Measurements from ENCODE around the gene ALDH1L2.
"Not testable (repeated sequence)": the region's sequence is repeated elsewhere in the genome, so short reads cannot be mapped to it uniquely, and the experiment has no call there.

ALDH1L2 gene

DNA sequence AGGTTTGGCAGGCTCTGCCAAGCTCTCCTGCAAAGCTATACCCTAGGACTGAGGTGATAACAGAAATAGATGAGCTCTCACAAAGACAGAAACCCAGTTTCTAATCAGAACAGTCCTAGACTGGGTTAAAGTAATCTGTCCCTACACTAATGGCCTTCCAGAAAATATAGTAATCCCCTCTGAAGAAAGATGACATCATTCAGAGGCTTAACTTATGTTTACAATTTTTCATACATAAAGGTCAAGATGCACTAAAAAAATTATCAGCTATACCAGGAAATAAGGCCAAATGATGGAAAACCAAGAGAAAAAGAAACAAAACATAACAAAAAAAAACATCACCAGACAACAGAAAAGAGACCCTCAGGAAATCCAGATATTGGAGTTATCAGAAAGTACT is 18.4 kb upstream of the ALDH1L2 start:
- Histone ChIP-seq H3K4me3 (ENCODE audit: extremely low read depth, insufficient read depth, low read length, poor library complexity, severe bottlenecking) (no peak overlapping the region), H3K9me3 (ENCODE audit: control insufficient read depth, low read length) (no peaks in the 10 kb centered on the region), H3K4me1 (ENCODE audit: control insufficient read depth, insufficient read depth, low read length, poor library complexity, severe bottlenecking) (no peaks in the 10 kb centered on the region), H3K36me3 (ENCODE audit: control insufficient read depth, insufficient read depth, low read length) (no peaks in the 10 kb centered on the region), H3K27ac (ENCODE audit: low read depth, low read length, severe bottlenecking) (no peak overlapping the region)

DNA sequence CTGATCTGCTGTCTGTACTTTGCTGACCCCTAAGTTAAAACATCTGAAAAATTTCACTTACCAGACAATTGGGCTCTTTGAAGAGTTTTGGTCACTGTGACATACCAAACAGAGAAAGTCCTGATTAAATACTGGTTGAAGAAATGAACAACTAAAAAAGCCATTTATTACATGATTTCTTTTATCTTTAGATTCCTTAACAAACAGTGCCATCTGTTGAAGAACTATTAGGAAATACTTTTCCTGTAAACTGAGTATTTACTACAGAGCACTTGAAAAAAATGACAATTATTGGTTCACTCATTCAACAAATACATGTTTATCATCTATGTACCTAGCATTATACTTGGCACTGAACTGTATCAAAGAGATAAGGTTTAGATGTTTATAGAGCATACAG is 16.7 kb upstream of the ALDH1L2 start:
- Histone ChIP-seq H3K4me3 (ENCODE audit: extremely low read depth, insufficient read depth, low read length, poor library complexity, severe bottlenecking) (no peak overlapping the region), H3K36me3 (ENCODE audit: control insufficient read depth, insufficient read depth, low read length) (no peaks in the 10 kb centered on the region), H3K9me3 (ENCODE audit: control insufficient read depth, low read length) (peaks cover 6% of the 10 kb centered on the region), H3K4me1 (ENCODE audit: control insufficient read depth, insufficient read depth, low read length, poor library complexity, severe bottlenecking) (no peaks in the 10 kb centered on the region), H3K27ac (ENCODE audit: low read depth, low read length, severe bottlenecking) (no peak overlapping the region)

DNA sequence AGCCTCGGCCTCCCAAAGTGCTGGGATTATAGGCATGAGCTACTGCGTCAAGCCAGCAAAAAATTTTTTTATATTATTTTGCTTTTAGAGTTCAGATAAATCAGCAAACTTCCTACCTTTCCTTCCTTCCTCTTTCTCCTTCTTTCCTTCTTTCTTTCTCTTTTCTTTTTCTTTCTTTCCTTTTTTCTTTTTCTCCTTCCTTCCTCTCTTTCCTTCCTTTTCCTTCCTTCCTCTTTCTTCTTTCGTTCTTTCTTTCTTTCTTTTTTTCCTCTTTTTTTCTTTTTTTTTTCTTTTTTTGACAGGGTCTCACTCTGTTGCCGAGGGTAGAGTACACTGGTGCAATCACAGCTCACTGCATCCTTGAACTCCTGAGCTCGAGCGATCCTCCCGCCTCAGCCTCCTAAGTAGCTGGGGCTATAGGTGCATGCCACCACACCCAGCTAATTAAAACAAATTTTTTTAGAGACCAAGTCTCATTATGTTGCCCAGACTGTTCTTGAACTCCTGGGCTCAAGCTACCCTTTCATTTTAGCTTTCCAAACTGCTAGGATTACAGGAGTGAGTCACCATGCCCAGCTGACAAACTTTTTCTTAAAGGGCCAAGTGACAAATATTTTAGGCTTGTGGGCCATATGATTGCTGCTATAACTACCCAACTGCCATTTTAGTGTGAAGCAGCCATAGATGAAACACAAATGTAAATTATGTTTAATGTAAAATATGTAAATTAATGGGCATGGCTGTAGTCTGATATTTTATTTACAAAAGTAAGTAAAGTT is 16.1 kb upstream of the ALDH1L2 start:
- no peaks in the 10 kb centered on the region for H3K36me3 ChIP-seq (ENCODE audit: control insufficient read depth, insufficient read depth, low read length)
- H3K4me1 ChIP-seq (ENCODE audit: control insufficient read depth, insufficient read depth, low read length, poor library complexity, severe bottlenecking) = no peaks in the 10 kb centered on the region
- no peak overlapping the region for H3K4me3 ChIP-seq (ENCODE audit: extremely low read depth, insufficient read depth, low read length, poor library complexity, severe bottlenecking)
- 83 to 90% methylated on average over 4 to 5 of the region's 7 CpGs for WGBS, 2 experiments (ENCODE audit: insufficient coverage in 2 of 2)
- H3K27ac ChIP-seq (ENCODE audit: low read depth, low read length, severe bottlenecking) = no peak overlapping the region
- H3K9me3 ChIP-seq (ENCODE audit: control insufficient read depth, low read length) = peaks cover 6% of the 10 kb centered on the region

DNA sequence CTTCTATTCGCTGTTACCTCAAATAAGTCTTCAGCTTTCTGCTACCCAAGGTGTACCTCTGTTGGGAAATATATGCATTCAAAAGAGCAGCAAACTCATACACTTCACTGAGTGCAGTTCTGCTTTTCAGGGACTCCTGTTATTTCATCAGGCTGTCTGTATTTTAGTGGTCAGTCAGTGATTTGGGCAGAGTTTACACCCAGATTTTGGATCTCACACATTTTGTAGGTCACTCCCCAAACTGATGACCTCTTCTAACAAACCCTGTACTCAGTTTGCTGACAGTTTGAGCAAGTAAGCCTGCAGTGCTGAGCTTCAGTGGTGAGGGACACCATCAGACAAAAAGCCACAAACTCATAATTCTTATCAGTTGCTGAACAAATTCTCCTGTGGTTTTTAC is 15.1 kb upstream of the ALDH1L2 start:
- H3K4me3 ChIP-seq (ENCODE audit: extremely low read depth, insufficient read depth, low read length, poor library complexity, severe bottlenecking) = no peak overlapping the region
- H3K27ac ChIP-seq (ENCODE audit: low read depth, low read length, severe bottlenecking) = no peak overlapping the region
- peaks cover 10% of the 10 kb centered on the region for H3K9me3 ChIP-seq (ENCODE audit: control insufficient read depth, low read length)
- no peaks in the 10 kb centered on the region for H3K4me1 ChIP-seq (ENCODE audit: control insufficient read depth, insufficient read depth, low read length, poor library complexity, severe bottlenecking)
- 100% methylated on average over 1 of the region's 1 CpG for WGBS, 2 experiments (ENCODE audit: insufficient coverage in 2 of 2)
- H3K36me3 ChIP-seq (ENCODE audit: control insufficient read depth, insufficient read depth, low read length) = no peaks in the 10 kb centered on the region

DNA sequence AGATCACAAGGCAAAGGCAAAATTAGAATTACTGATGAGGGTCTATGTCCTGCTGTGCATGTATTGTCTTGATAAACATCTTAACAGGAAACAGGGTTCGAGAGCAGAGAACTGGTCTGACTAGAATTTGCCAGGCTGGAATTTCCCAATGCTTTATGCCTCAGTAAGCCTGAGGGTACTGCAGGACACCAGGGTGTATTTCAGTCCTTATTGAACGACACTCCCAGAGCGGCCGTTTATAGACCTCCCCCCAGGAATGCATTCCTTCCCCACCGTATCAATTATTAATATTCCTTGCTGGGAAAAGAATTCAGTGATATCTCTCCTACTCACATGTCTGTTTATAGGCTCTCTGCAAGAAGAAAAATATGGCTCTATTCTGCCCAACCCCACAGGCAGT is 11.1 kb upstream of the ALDH1L2 start:
- WGBS, 2 experiments (ENCODE audit: insufficient coverage in 2 of 2) = 86 to 90% methylated on average over 2 to 5 of the region's 5 CpGs
- not testable (repeated sequence) for H3K4me1 ChIP-seq (ENCODE audit: control insufficient read depth, insufficient read depth, low read length, poor library complexity, severe bottlenecking); H3K4me3 ChIP-seq (ENCODE audit: extremely low read depth, insufficient read depth, low read length, poor library complexity, severe bottlenecking); H3K36me3 ChIP-seq (ENCODE audit: control insufficient read depth, insufficient read depth, low read length); H3K27ac ChIP-seq (ENCODE audit: low read depth, low read length, severe bottlenecking)
- H3K9me3 ChIP-seq (ENCODE audit: control insufficient read depth, low read length) = peaks cover 15% of the 10 kb centered on the region

DNA sequence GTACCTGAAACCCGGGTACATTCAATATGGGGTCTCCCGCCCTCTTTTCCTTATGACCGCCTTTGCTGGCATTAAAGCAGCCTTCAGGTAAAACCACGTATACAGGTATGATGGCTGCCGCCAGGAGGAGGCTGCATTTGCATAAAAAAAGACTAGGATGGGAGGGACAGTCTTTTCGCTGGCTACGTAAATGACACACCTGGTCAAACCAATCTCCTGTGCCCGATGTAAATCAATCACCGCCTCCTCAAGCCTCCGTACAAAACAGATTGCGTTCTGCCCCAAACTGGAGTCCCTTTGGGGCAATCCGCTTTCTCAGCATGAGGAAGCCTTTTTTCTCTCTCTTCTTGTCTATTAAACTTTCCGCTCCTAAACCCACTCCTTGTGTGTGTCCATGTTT is 8.1 kb upstream of the ALDH1L2 start:
- Histone ChIP-seq H3K9me3 (ENCODE audit: control insufficient read depth, low read length) (peaks cover 15% of the 10 kb centered on the region), H3K4me1 (ENCODE audit: control insufficient read depth, insufficient read depth, low read length, poor library complexity, severe bottlenecking) (peaks cover 5% of the 10 kb centered on the region), H3K27ac (ENCODE audit: low read depth, low read length, severe bottlenecking) (no peak overlapping the region), H3K4me3 (ENCODE audit: extremely low read depth, insufficient read depth, low read length, poor library complexity, severe bottlenecking) (no peak overlapping the region), H3K36me3 (ENCODE audit: control insufficient read depth, insufficient read depth, low read length) (no peaks in the 10 kb centered on the region)
- 32 to 37% methylated on average over 8 to 12 of the region's 13 CpGs for WGBS, 2 experiments (ENCODE audit: insufficient coverage in 2 of 2)

DNA sequence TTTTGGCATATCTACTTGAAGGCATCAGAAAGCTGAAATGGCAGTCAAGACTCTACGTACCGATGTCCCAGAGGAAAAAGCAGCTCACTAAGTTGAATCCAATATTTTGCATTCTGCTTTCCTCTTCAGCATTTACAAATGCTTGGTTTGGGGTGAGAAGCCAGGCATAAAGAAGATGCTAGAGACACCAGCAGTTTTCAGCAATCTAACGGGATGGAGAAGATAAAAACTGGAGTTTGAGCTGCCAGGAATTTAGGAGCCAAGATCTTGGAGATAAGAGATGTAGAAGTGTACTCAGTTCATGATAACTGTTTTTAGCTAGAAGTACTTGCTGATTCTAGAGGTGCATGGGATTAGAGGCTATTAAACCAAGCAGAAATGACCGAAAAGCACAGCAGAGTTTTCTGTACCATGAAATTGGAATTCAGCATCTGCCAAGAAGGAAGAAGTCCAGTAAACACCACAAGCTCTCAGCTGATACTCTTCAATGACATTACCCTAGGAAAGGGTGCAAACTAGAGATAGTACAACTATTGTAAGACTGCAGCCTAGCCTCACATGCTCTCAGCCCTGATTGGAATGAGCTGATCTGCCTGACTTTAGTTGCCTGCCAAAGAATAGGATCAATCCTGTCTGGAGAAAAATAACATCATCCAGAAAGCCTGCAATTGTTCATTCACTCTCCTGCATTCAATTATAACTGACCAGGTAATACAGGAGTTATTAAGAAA is 7.4 kb upstream of the ALDH1L2 start:
- H3K4me1 ChIP-seq (ENCODE audit: control insufficient read depth, insufficient read depth, low read length, poor library complexity, severe bottlenecking) = peaks cover 5% of the 10 kb centered on the region
- H3K36me3 ChIP-seq (ENCODE audit: control insufficient read depth, insufficient read depth, low read length) = no peaks in the 10 kb centered on the region
- peaks cover 12% of the 10 kb centered on the region for H3K9me3 ChIP-seq (ENCODE audit: control insufficient read depth, low read length)
- no peak overlapping the region for H3K27ac ChIP-seq (ENCODE audit: low read depth, low read length, severe bottlenecking)
- H3K4me3 ChIP-seq (ENCODE audit: extremely low read depth, insufficient read depth, low read length, poor library complexity, severe bottlenecking) = no peak overlapping the region
- 68 to 70% methylated on average over 4 of the region's 4 CpGs for WGBS, 2 experiments (ENCODE audit: insufficient coverage in 2 of 2)

DNA sequence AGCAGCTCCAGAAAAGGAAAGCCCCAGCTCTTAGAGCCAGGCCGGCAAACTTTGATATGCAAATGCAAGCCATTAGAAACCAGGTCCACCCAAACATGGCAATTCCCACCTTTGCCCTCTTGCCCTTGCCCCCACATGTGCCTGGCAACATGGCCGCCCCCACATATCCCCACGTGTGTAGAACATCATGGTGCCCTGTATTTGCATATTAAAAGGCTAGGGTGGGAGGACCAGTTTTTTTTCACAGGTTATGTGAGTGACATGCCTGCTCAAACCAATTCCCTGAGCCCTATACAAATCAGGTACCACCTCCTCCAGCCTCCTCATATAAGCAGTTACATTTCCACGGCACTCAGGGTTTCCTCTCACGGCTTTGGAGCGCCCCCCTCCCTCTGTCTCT is 6.1 kb upstream of the ALDH1L2 start:
- H3K27ac ChIP-seq (ENCODE audit: low read depth, low read length, severe bottlenecking) = no peak overlapping the region
- 0 to 65% methylated on average over 1 to 6 of the region's 6 CpGs for WGBS, 2 experiments (ENCODE audit: insufficient coverage in 2 of 2)
- peaks cover 9% of the 10 kb centered on the region for H3K9me3 ChIP-seq (ENCODE audit: control insufficient read depth, low read length)
- H3K36me3 ChIP-seq (ENCODE audit: control insufficient read depth, insufficient read depth, low read length) = no peaks in the 10 kb centered on the region
- H3K4me1 ChIP-seq (ENCODE audit: control insufficient read depth, insufficient read depth, low read length, poor library complexity, severe bottlenecking) = peaks cover 5% of the 10 kb centered on the region
- H3K4me3 ChIP-seq (ENCODE audit: extremely low read depth, insufficient read depth, low read length, poor library complexity, severe bottlenecking) = no peak overlapping the region

DNA sequence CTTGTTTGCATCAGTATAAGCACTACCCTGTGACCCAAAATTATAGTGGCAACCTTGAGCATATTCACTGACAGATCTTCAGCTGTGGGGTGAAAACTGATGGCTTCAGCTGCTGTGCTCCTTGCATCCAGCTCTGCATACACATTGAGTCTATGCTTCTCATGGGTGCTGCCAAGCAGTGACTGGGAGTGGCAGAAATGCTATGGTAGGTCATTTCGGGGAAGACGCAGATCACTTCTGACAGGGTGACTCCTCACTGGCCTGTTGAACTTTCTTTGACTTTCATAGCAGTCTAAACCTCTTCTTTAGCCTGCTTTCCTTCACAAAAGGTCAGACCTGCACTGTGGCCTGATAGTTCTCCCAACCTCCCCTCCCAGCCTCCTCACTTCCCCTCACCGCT is 5.6 kb upstream of the ALDH1L2 start:
- 72 to 78% methylated on average over 2 of the region's 3 CpGs for WGBS, 2 experiments (ENCODE audit: insufficient coverage in 2 of 2)

DNA sequence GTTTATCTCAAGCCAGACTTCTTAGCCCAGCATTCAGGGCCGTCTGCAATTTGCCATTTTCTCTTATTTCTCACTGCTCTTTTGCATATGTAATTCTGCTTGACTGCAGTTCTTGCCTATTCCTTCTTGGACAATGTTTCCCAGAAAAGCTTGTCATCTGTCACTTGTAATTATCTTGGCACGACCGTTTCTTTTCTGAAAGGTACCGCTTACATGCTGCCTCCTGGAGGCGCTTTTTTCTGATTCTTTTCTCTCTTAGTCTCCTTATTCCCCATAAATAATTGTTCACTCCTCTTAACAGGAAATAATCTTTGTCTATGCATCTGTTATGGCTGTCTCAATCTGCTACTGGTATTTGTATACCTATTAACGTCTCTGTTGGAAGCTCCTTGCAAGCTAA is 1.2 kb upstream of the ALDH1L2 start:
- no peak overlapping the region for H3K27ac ChIP-seq (ENCODE audit: low read depth, low read length, severe bottlenecking)
- H3K4me1 ChIP-seq (ENCODE audit: control insufficient read depth, insufficient read depth, low read length, poor library complexity, severe bottlenecking) = no peaks in the 10 kb centered on the region
- WGBS, 2 experiments (ENCODE audit: insufficient coverage in 2 of 2) = 94 to 96% methylated on average over 5 of the region's 6 CpGs
- no peaks in the 10 kb centered on the region for H3K9me3 ChIP-seq (ENCODE audit: control insufficient read depth, low read length)
- H3K4me3 ChIP-seq (ENCODE audit: extremely low read depth, insufficient read depth, low read length, poor library complexity, severe bottlenecking) = no peak overlapping the region
- no peaks in the 10 kb centered on the region for H3K36me3 ChIP-seq (ENCODE audit: control insufficient read depth, insufficient read depth, low read length)

More for the DNA sequence above, 5.6 kb upstream of the ALDH1L2 start:
- Histone ChIP-seq H3K27ac (ENCODE audit: low read depth, low read length, severe bottlenecking) (no peak overlapping the region), H3K4me3 (ENCODE audit: extremely low read depth, insufficient read depth, low read length, poor library complexity, severe bottlenecking) (no peak overlapping the region), H3K9me3 (ENCODE audit: control insufficient read depth, low read length) (peaks cover 9% of the 10 kb centered on the region), H3K4me1 (ENCODE audit: control insufficient read depth, insufficient read depth, low read length, poor library complexity, severe bottlenecking) (peaks cover 5% of the 10 kb centered on the region), H3K36me3 (ENCODE audit: control insufficient read depth, insufficient read depth, low read length) (no peaks in the 10 kb centered on the region)

DNA sequence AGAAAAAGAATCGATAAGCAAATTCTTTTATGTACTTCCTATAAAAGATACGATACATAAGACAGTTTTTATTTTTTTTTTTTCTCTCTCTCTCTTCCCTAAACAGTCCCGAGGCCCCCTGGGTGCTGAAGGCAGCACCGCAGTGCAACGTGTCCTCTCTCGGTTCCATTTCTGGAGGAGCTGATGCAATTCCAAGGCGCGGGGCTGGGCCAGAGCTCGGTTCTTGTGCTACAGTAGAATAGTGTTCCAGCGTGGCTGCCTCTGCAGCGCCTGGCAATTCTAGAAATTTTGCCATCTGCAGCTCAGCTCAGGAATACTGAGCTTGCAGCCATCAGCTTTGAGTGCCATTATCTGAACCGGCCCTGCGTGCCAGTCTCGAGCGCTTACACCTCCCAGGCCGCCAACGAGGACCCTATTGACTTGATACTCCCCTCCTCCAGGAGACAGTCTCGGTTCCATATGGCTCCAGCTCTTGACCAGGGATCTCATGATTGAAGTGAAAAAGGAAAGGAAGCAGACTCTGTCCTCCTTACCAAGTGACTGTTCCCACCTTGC is 630 bp downstream of the ALDH1L2 start:
- Histone ChIP-seq H3K4me1 (ENCODE audit: control insufficient read depth, insufficient read depth, low read length, poor library complexity, severe bottlenecking) (no peaks in the 10 kb centered on the region), H3K4me3 (ENCODE audit: extremely low read depth, insufficient read depth, low read length, poor library complexity, severe bottlenecking) (peak overlapping the region; percentile 45), H3K9me3 (ENCODE audit: control insufficient read depth, low read length) (no peaks in the 10 kb centered on the region), H3K36me3 (ENCODE audit: control insufficient read depth, insufficient read depth, low read length) (no peaks in the 10 kb centered on the region), H3K27ac (ENCODE audit: low read depth, low read length, severe bottlenecking) (no peak overlapping the region)
- 37 to 42% methylated on average over 13 to 16 of the region's 18 CpGs for WGBS, 2 experiments (ENCODE audit: insufficient coverage in 2 of 2)
